Stimulated activated CD4-positive, alpha-beta T cell treated with anti-CD3 and anti-CD28 coated beads, Interleukin-2, amount 100 ng/mL, for 48 hours (primary cell): ENCODE results near the gene MON2.
"Not testable (repeated sequence)": the region's sequence is repeated elsewhere in the genome, so short reads cannot be mapped to it uniquely, and the experiment has no call there.

Experiments used
- DNase-seq, 2 donors: peaks; one replicate each; pipeline ENCODE4 v3.0.0-alpha.2; 2020

Gene MON2

DNA sequence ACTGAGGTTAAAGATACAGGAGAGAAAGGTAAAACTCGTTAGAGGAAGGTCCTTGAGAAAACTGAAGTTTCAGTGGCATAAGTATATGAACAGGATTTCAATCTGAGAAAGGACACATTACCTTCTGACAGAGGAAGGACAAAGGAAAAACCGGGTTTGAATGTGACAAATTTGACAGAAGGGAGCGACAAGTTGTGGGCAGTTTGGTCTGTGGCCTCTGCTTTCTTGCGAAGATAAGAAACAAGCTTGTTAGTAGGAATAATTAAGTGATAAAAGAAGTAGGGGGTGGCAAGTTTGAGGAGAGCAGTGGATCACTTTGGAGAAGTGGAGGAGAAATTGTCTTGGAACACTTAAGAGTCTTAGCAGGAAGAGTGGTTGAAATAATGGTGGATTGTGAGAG, 5.1 kb downstream of the MON2 start:
- no peak for DNase-seq

DNA sequence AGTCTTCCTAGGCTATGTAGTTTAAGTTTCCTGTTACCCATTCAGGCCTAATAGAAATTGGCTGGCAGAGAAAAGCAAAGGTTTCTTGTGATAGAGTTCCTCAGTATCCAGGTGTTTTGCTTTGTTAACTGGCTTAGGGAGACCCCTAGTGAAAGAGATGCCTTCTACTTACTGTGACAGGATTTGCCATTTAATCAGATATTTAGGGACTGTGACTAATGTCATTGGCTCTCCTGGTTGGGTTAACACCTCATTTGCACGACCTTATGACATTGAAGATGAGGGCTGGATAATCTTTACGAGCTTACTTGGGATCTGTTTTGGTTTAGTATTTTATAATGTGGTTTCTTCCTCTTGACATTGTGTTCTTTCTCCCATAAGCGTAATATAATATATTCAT, 5.8 kb downstream of the MON2 start:
- DNase-seq, result no peak

DNA sequence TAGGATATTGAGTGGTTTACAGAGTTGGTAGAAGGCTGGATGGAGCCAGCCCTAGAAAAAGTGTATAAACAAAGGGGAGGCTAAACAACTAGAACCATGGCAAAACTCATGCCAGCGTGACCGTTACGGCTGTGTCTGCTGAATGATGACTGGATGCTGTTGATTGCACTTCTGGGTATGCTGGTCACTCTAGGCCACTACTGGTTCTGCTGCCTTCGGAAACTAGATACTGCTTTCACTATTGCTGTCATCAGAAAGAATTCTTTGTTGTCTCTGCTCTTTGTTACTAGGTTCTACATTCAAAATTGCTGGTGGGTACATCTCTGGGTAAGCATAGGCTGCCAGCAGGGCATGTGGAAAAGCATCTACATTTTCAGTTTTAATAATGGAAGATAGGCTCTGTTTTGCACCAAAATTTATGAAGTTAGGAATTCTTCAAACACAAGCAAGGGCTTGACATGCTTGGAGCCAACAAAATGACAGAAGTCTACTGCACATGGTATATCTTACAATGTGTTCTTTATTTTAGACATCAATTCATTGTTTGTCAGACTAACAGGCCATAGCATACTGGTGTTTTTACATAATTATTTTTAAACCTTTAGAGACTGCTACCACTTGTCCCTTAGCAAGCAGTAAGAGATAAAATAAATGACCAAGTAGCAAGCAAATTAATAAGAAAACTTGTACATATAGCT, 15.4 kb downstream of the MON2 start:
- DNase-seq, result no peak

DNA sequence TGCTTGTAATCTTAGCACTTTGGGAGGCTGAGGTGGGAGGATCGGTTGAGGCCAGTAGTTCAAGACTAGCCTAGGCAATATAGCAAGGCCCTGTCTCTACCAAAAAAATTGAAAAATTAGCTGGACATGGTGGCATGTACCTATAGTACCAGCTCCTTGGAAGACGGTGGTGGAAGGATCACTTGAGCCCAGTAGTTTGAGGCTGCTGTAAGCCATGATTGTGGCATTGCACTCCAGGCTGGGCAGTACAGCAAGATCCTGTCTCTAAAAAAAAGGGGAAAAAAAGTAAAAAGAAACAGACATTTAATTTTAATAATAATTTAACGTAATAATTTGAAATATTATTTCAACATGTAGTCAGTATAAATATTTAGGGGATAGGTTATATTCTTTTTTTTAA, 16.1 kb downstream of the MON2 start:
- DNase-seq, result no peak

DNA sequence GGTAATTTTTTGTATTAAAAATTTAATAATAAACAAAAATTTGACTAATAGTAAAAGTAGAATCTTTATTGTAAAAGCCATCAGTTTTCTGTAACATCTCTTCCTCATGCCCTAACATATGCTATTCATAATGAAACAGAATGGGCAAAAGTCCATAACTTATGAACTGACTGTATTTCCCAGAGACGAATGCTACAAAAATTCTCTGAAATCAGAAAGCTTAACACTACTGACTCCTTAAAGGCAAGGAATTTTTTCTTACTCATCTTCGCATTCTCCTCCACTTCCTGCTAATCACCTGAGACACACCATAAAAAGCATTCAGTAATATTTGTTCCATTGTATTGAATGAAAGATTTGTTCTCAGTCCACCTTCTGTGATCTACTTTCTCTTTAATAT, 17.6 kb downstream of the MON2 start:
- DNase-seq, result no peak

DNA sequence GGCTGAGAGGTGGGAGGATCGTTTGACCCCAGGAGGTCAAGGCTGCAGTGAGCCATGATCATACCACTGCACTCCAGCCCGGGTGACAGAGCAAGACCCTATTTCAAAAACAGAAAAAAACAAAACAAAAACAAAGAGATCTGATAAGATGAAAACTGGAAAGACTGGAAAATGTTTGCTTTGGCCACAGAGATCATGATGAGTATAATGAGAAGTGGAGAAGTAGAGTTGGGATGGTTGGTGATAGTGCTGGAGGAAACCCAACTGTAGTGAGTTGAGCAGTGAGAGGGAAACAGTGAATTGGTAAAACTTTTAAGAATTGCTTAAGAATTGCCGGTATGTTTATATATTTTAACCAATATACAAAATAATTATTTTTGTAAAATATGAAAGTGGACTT, 39.2 kb downstream of the MON2 start:
- DNase-seq, result no peak

DNA sequence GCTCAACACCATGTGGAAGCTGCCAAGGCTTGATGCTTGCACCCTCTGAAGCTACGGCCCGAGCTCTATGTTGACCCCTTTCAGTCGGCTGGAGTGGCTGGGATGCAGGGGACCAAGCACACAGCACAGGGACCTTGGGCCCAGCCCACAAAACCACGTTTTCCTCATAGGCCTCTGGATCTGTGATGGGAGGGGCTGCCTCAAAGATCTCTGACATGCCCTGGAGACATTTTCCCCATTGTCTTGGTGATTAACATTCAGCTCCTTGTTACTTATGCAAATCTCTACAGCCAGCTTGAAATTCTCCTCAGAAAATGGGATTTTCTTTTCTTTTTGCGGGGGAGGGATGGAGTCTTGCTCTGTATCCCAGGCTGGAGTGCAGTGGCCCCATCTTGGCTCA, 46.3 kb downstream of the MON2 start:
- DNase-seq, result no peak

DNA sequence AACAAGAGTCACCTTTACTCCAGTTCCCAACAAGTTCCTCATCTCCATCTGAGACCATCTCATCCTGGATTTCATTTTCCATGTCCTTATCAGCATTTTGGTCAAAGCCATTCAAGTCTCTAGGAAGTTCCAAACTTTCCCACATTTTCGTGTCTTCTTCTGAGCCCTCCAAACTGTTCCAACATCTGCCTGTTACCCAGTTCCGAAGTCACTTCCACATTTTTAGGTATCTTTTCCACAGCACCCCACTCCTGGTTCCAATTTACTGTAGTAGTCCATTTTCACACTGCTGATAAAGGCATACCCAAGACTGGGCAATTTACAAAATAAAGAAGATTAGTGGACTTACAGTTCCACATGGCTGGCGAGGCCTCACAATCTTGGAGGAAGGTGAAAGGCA, 47.5 kb downstream of the MON2 start:
- not testable (repeated sequence) for DNase-seq

DNA sequence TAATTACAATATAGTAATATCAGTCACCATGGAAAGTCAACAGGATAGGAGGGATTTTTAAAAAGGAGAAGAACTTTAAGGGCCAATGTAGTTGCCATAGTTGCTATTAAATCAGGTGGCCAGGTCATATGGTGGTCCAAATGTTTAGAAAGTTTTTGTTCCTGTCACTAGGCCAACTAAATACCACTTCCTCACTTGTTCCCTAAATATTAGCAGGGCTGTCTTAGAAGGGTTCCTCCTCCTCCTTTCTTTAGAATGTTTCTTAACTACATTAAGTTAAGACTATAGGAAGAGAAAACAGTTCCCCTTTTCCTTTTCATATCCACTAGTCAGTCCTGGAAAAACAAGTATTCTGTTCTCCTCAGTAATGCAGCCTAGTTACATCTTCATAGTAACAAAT, 50.3 kb downstream of the MON2 start:
- DNase-seq, result no peak

DNA sequence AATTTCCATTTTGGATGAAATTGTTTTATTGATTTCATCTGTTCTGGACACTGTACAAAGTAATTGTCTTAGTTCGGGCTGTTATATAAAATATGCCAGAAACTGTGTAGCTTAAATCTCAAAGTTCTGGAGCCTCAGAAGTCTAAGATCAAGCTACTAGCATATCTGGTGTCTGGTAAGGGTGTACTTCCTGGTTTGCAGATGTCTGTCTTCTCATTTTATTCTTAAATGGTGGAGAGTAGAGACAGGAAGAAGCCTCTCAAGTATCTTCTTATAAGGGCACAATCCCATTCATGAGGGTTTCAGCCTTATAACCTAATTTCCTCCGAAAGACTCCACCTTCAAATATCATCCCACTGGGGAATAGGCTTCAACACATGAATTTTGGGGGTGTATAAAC, 51.3 kb downstream of the MON2 start:
- no peak for DNase-seq

DNA sequence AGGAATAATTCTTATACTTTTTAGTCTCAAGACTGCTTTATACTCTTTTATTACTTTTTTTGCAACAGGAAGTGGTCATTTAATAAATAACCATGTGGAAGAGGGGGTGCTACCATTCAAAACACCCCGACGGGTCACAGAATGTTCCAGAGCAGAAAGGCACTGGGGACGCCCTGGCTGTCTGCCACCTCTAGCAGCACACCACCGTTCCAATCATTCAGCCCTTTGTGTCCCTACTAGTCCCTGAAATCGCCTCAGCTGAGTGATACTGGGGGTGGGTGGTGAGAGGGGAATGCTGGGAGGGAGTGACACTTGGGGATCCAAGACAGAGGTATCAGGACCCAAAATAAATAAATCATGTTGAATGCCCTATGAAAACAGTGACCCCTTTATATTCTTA, 52.4 kb downstream of the MON2 start:
- no peak for DNase-seq

DNA sequence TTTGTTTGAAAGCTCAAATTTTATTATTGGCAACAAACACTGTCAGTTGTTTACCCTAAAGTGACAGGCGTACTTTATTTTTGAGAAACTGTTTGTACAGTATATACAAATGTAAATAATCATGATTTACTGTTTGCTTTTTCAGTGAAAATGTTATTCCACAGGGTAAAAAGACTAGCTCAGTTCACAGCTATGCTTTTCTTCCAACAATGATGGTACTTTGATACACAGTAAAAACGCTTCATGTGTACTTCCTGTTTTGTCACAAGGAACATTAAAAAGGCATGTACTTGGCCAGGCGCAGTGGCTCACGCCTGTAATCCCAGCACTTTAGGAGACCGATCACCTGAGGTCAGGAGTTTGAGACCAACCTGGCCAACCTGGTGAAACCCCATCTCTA, 53.7 kb downstream of the MON2 start:
- DNase-seq, result no peak

DNA sequence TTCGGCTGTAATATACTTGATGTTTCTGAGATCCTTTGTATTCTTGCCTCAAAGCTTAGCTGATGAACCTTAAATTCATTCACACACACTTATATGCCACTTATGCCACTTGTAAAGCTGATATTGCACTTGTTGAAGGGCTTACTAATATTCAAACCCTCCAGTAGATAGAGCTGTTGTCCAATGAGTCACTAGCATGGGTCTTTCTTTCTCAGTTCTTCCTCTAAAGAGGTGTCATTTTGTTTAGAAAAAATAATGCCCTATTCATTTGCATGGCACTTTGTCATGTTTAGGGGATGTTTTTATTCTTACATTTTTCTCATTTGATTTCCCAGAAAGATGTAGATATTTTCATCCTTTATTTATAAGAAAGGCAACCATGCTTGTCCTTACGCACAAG, 56.4 kb downstream of the MON2 start:
- no peak for DNase-seq

DNA sequence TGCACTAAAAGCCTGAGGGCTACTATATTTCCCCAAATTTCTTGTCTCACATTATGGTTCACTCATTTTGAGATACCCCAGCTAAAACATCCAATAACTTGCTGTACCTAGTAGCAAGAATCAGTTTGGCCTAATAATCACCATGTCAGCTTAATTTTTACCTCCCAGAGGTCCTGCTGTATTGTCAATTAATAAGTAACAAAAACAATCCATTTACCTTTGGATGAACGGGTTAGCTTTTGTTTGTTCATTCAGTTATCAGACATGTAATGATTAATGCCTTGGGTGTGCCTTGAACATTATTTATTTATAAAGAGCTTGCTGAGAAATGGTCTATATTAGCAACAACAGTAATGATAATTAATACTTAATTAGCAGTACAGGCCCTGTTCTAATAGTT, 57.0 kb downstream of the MON2 start:
- DNase-seq, result no peak

DNA sequence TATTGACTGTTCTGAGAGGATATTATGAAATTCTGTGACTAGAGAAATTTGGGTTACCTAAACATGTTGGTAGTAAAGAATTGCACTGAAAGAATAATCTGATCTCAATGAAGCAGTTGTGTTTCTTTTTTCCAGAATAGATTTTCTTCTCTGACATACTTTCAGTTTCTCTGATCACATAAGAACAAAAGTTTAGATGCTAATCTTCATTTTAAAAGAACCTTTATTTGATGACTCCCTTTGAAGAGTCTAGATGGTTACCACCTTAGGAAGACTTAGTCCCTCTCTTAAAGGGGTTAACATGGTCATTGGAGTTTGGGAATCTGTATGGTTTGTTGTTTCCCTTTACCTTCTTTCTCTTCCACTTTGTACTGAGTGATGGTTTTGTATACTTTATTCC, 58.6 kb downstream of the MON2 start:
- no peak for DNase-seq

DNA sequence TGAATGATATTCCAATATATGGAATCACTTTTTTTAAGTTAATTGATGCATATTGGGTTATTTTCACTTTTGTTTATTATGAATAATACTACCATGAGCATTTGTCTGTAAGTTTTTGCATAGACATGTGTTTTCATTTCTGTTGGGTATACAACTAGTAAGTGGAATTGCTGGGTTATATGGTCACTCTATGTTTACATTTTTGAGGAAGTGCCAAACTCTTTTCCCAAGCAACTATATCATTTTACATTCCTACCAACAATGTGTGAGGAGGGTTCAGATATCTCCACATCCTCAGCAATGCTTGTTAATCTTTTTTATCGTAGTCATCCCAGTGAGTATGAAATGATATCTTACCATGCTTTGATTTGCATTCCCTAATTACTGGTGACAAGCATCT, 64.0 kb downstream of the MON2 start:
- no peak for DNase-seq

DNA sequence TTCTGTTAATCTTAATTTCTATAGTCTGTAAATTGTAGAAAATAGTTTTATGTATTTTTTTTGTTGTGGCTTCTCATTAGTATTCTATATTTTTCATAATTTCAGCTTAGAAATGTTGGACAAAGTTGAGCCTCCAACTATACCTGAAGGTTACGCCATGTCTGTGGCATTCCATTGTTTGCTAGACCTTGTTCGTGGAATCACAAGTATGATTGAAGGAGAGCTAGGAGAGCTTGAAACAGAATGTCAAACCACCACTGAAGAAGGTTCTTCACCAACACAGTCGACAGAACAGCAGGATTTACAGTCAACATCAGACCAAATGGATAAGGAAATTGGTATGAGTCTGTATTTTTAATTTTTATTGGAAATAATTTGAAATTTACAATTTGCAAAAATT, 65.7 kb downstream of the MON2 start:
- DNase-seq, result no peak

DNA sequence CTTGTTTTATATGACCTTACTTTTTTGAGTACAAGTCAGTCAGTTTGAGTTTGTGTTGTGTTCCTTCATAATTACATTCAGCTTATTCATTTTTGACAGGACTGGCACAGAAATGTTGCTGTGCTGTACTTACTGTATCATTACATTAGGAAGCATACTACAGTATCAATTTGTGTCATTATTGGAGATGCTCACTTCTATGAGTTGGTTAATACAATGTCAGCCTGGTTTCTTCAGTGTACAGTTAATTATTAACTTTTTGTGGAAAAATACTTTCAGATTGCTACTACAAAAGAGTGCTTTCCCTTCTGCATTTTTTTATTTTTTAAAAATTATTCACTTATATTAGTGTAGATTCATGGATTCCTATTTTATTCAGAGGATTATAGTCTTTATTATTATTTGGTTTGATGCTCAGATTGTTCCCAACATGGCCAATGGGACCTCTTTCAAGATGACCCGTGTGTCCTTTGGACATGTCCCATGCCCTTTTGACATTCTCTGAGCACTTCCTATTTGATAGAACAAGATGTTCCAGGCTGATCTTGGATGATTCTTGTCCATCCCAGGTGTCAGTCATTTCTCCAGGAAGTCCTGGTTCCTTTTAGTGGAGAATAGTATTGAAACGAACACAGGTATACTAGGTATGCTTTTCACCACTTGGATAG, 66.6 kb downstream of the MON2 start:
- DNase-seq, result no peak

DNA sequence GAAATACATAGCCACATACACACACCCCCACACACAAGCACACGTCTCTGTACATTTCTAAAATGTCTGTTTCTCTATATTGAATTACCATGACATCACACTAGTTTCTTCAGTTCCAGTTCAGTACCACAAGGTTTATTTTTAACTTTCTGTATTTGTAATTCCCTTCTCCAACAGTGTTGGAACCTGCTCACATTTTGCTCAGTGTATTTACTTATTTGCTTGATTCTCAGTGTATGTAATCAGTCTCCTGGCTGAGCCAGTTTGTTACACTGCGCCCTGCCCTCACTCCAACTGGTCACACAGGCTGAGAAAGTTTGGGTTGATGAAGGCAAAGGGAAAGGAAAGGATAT, 67.1 kb downstream of the MON2 start:
- no peak for DNase-seq

DNA sequence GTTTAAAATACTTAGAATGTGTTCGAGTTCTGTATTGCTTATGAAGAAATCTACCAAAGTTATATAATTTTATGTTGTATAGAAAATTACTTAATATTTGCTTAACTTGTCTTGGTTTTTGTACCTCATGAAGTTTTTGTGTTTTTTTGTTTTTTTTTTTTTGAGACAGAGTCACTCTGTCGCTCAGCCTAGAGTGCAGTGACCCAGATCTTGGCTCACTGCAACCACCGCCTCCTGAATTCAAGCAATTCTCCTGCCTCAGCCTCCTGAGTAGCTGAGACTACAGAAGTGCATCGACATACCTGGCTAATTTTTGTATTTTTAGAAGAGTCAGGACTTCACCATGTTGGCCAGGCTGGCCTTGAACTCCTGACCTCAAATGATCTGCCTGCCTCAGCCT, 69.9 kb downstream of the MON2 start:
- DNase-seq, result no peak

DNA sequence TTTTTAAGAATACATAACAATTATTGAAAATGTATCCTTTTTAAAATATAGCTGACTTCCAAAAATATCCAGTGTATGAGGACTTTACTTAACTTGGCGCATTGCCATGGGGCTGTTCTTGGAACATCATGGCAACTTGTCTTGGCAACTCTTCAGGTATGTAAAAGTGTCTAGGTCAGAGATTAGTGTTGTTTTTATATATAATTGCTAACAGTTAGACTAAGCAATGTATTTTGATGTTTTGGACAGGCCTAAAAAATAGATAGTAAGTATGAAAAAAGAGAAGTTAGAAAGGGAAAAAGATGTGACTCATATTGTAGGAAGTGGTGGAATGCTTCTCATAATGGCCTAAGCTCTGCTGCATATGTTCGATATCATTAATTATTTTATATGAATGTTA, 70.9 kb downstream of the MON2 start:
- DNase-seq, result no peak

DNA sequence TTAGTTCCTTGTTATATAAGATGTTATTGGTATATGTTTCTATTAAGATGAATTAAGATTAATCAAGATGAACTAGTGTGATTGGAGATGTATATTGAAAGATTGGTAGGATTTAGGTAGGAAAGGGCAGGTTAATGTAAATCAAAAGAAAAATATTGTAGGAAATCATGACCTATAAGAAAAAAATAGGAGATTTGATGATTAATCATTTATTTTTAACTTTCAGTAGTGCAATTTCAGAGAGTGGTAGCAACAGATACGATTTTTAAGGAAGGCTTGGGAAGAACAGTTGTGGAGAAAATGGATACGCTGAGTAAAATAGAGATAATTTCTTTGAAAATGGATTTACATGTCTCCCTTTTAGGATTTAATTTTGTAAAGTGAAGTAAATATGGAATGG, 73.7 kb downstream of the MON2 start:
- DNase-seq, result no peak

DNA sequence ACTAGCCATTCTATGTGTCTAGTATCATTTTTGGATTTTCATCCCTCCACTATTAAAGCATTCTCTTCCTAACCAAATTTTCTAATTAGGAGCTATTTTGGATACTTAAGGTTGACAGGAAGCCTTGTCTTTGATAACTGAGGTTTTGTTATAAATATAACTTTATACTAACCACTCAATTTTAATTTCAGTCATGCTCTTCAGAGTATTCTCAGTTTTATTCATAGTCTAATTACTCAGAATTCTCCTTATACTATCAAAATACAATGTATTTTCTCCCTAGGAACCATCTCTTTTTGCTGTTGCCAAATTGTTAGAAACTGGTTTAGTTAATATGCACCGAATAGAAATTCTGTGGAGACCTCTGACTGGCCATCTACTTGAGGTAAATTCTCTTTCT, 76.2 kb downstream of the MON2 start:
- DNase-seq, result no peak

DNA sequence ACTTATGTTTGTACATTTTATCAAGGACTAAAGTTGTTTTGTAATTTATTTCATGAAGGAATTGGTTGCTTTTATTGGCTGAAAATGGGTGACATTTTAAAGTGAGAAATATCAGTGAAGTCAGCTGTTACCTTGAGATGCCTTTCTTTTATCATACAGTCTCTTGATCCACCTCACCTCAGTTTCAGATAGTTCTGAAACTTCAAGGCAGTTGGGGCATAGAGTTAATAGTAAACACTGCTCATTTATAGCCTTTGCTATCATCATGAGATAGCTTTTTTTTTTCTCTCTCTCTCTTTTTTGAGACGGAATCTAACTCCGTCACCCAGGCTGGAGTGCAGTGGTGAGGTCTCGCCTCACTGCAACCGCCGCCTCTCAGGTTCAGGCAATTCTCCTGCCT, 76.7 kb downstream of the MON2 start:
- no peak for DNase-seq

DNA sequence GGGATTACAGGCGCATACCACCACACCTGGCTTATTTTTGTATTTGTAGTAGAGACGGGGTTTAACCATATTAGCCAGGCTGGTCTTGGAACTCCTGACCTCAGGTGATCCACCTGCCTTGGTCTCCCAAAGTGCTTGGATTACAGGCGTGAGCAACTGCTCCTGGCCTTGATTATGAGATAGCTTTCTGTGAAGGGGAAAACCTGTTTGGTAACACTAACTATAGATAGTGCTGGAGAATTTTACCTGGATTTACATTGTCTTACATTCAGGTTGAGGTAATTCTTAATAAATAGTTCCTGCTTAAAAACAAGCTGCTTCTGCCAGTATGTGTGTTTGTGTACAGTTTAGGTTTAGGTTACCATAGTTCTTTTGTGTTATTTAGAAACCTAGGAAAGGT, 77.1 kb downstream of the MON2 start:
- DNase-seq, result no peak
